Measurements from ENCODE around the gene COMMD6. TPM values are rescaled to one million over a fixed set of nuclear protein-coding genes. Genes with fewer than 3 reads are reported as not detected.

COMMD6 gene
- total RNA-seq, 1 donor from 2014 or later, result 140 TPM

DNA sequence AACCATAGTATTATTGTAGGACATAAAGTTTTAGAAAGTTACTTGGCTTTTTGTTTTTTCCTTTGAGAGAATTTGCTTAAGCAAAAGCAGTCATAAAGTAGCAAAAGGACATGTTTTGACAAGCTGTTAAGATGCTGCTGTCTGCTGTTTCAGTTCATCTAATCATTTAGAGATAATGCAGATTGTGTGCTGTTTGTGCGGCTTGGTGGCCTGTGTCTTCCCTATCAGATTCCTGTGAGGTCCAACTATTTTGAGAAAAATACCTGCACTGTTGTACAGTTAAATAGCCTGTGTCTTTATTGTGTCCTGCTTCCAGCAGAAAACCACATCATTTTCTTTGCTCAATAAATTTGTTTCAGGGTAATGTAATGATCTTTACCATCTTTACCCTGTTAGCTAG is 31.9 kb upstream of the COMMD6 start:
- Mint-ChIP-seq H3K9me3 (ENCODE audit: low read depth) (no peaks in the 10 kb centered on the region), H3K4me1 (ENCODE audit: low read depth) (peaks cover 9% of the 10 kb centered on the region), H3K27ac (ENCODE audit: unreplicated experiment) (peak overlapping the region; percentile 86), H3K4me3 (ENCODE audit: unreplicated experiment) (no peak overlapping the region), H3K27me3 (ENCODE audit: low read depth) (no peaks in the 10 kb centered on the region), H3K36me3 (ENCODE audit: low read depth) (peaks cover 17% of the 10 kb centered on the region)
- TF ChIP-seq, protein P1, sequence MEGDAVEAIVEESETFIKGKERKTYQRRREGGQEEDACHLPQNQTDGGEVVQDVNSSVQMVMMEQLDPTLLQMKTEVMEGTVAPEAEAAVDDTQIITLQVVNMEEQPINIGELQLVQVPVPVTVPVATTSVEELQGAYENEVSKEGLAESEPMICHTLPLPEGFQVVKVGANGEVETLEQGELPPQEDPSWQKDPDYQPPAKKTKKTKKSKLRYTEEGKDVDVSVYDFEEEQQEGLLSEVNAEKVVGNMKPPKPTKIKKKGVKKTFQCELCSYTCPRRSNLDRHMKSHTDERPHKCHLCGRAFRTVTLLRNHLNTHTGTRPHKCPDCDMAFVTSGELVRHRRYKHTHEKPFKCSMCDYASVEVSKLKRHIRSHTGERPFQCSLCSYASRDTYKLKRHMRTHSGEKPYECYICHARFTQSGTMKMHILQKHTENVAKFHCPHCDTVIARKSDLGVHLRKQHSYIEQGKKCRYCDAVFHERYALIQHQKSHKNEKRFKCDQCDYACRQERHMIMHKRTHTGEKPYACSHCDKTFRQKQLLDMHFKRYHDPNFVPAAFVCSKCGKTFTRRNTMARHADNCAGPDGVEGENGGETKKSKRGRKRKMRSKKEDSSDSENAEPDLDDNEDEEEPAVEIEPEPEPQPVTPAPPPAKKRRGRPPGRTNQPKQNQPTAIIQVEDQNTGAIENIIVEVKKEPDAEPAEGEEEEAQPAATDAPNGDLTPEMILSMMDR (IDR thresholded peaks at IDR 0.05), result no peak
- no peak for DNase-seq (ENCODE audit: low spot score)

DNA sequence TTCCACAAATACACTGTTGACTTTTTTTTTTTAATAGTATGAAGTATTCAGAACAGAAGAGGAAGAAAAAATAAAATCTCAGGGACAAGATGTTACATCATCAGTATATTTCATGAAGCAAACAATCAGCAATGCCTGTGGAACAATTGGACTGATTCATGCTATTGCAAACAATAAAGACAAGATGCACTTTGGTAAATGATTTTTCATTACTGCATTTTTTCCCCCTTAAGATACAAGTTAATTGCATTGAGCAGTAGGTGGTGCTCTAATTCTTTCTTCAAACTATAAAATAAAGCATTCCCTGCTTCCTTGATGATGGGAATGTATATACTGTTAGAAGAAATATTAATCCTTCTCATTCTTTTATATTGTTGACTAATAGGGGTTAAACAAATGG is 29.0 kb upstream of the COMMD6 start:
- Mint-ChIP-seq H3K27me3 (ENCODE audit: low read depth) (no peaks in the 10 kb centered on the region), H3K27ac (ENCODE audit: unreplicated experiment) (no peak overlapping the region), H3K36me3 (ENCODE audit: low read depth) (peaks cover 7% of the 10 kb centered on the region), H3K4me1 (ENCODE audit: low read depth) (peaks cover 9% of the 10 kb centered on the region), H3K4me3 (ENCODE audit: unreplicated experiment) (no peak overlapping the region), H3K9me3 (ENCODE audit: low read depth) (no peaks in the 10 kb centered on the region)
- DNase-seq (ENCODE audit: low spot score), result no peak
- TF ChIP-seq, protein P1 (IDR thresholded peaks at IDR 0.05), result peak; percentile 88

DNA sequence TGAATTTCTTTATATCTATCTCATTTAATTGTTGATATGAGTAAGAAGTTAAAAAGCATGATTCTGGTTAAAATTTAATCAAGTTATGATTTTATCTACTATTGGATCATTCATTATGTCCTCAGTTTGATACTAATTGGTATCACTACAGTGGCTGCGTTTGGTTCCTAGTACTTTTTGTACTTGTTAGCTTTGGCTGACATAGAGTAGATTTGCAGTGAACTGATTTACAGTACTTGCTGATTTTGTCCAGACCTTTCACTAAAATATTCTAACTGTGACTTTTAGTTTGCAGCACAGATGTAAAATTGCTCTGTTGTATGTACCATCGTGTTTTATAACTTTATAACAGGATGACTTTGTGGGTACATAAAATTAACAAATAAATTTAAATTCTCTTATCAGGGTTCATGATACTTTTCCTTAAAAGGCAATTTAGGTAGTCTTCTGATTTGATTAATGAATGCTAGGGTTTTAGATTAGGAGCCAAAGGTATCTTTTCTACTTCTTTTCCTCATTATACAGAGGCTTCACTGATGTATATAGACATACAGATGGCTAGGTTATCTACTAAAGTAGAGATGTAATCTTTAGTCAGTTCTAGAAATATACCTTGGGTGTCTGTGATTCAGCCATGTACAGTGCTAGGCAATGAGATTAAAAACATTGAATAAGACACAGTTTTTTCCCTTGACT is 20.7 kb upstream of the COMMD6 start:
- Mint-ChIP-seq H3K36me3 (ENCODE audit: low read depth) (peaks cover 10% of the 10 kb centered on the region), H3K27me3 (ENCODE audit: low read depth) (no peaks in the 10 kb centered on the region), H3K27ac (ENCODE audit: unreplicated experiment) (peak overlapping the region; percentile 81), H3K9me3 (ENCODE audit: low read depth) (peaks cover 3% of the 10 kb centered on the region), H3K4me1 (ENCODE audit: low read depth) (peaks cover 10% of the 10 kb centered on the region), H3K4me3 (ENCODE audit: unreplicated experiment) (no peak overlapping the region)
- TF ChIP-seq, protein P1 (IDR thresholded peaks at IDR 0.05), result no peak
- no peak for DNase-seq (ENCODE audit: low spot score)

DNA sequence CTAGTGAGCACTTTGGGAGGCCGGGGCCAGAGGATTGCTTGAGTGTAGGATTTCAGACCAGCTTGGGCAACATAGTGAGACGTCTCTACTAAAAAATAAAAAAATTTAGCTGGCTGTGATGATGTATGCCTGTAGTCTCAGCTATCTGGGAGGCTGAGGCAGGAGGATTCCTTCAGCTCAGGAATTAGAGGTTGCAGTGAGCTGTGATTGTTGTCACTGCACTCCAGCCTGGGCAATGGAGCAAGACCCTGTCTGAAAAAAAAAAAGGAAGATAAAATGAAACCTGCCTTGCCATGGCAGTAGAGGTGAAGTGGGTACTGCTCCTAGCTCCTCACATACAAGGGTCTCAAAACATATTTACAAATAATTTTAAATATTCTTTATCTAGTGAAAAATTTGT is 19.3 kb upstream of the COMMD6 start:
- no peaks in the 10 kb centered on the region for H3K27me3 Mint-ChIP-seq (ENCODE audit: low read depth)
- H3K4me3 Mint-ChIP-seq (ENCODE audit: unreplicated experiment), result no peak overlapping the region
- H3K36me3 Mint-ChIP-seq (ENCODE audit: low read depth), result peaks cover 12% of the 10 kb centered on the region
- H3K4me1 Mint-ChIP-seq (ENCODE audit: low read depth), result peaks cover 10% of the 10 kb centered on the region
- H3K27ac Mint-ChIP-seq (ENCODE audit: unreplicated experiment), result no peak overlapping the region
- H3K9me3 Mint-ChIP-seq (ENCODE audit: low read depth), result peaks cover 3% of the 10 kb centered on the region
- DNase-seq (ENCODE audit: low spot score), result no peak
- TF ChIP-seq, protein P1 (IDR thresholded peaks at IDR 0.05), result no peak

DNA sequence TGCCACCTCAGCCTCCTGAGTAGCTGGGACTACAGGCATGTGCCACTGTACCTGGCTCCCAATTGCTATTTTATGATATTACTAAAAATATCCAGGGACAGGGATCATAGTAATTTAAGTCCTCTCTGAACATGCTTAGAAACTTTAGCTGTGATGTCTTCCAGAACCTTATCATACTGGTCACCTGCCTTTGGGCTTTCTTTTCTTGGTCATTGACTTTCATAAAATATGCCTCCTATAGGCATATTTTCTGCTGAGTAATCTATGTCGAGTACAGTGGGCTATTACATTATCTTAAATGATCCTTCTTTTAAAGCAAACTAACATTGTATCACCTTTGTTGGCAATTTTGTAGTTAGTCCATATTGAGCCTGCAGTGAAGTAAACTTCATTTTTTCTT is 18.2 kb upstream of the COMMD6 start:
- Mint-ChIP-seq H3K27ac (ENCODE audit: unreplicated experiment) (no peak overlapping the region), H3K4me1 (ENCODE audit: low read depth) (peaks cover 14% of the 10 kb centered on the region), H3K4me3 (ENCODE audit: unreplicated experiment) (no peak overlapping the region), H3K27me3 (ENCODE audit: low read depth) (no peaks in the 10 kb centered on the region), H3K36me3 (ENCODE audit: low read depth) (peaks cover 12% of the 10 kb centered on the region), H3K9me3 (ENCODE audit: low read depth) (peaks cover 3% of the 10 kb centered on the region)
- DNase-seq (ENCODE audit: low spot score), result no peak
- TF ChIP-seq, protein P1 (IDR thresholded peaks at IDR 0.05), result no peak
